ENCODE data around the gene CERS6.

GRCh38 chr2:168798076-168798887 lies 342.2 kb downstream of the CERS6 start:
- TF ChIP-seq CTCF (IDR thresholded peaks at IDR 0.05) (no peak), POLR2A (IDR thresholded peaks at IDR 0.05) (no peak)
